Measurements from ENCODE around the gene WDR72.
"Not testable (repeated sequence)": the region's sequence is repeated elsewhere in the genome, so short reads cannot be mapped to it uniquely, and the experiment has no call there.

The WDR72 gene

DNA sequence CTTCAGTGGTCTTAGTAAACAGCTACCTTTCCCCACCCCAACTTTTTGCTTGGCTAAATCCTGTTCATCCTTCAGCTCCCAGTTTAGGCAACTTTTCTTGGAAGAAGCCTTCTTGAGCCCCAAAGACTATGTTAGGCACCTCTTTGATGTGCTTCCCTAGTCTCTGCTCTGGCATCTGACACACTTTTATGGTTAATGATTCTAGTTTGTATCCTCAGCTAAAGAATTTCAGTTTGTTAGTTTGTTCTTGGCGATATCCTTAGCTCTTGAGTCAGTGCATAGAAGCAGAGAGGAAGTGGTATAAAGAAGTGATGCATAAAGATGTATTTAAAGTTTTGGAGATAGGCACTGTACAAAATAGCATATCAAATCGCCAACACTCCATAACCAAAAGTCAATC is 168.4 kb downstream of the WDR72 start:
- no peak for DNase-seq (ENCODE audit: low read depth in 3 of 3, low spot score in 1 of 3)

GRCh38 chr15:53590380-53590779 is 169.1 kb downstream of the WDR72 start:
- DNase-seq (ENCODE audit: low read depth in 3 of 3, low spot score in 1 of 3), result no peak

GRCh38 chr15:53589520-53590057 is 169.9 kb downstream of the WDR72 start:
- DNase-seq (ENCODE audit: low read depth in 3 of 3, low spot score in 1 of 3), result no peak

DNA sequence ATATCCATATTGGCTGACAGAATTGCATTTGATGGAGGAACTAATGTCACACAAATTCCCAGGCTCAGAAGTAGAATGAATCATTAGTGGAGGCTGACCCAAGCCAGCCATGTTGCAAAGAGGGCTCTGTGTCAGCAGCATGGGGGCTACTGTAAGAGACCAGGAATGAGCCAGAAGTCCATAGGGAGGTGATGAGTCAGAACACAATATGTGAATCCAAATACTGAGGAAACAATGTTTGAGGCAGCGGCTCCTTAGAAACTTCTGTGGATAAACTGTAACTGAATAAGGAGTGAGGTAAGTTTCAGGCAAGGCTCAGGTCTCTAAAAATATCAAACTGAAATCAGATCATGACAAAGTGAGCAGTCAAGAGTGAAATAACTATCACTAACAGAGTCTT is 170.7 kb downstream of the WDR72 start:
- DNase-seq (ENCODE audit: low read depth in 3 of 3, low spot score in 1 of 3), result no peak

- DNase-seq (ENCODE audit: low read depth in 3 of 3, low spot score in 1 of 3), result no peak
Measured at GRCh38 chr15:53586799-53587198, 172.7 kb downstream of the WDR72 start.

- DNase-seq (ENCODE audit: low read depth in 3 of 3, low spot score in 1 of 3), result no peak
Measured at GRCh38 chr15:53581513-53581912, 177.9 kb downstream of the WDR72 start.

DNA sequence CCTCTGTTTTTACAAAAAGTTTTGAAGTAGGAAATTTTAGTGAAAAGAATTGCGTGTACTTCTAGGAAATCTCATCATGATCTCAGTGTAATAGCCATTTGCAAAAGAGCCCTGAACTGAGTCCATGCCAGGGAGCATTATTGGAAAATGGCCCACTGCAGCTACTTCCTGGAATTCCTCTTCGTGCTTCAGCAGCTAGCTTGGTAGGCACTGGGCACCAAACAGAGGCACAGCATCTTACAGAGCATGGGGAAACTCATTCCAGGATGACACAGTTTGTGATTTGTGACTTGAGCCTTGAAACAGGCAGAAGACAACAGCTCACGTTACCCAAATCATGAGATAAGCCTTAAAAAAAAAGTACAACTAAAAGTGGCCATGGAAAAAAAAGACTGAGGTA is 179.1 kb downstream of the WDR72 start:
- DNase-seq (ENCODE audit: low read depth in 3 of 3, low spot score in 1 of 3), result no peak

GRCh38 chr15:53576841-53577240 is 182.6 kb downstream of the WDR72 start:
- no peak for DNase-seq (ENCODE audit: low read depth in 3 of 3, low spot score in 1 of 3)

DNA sequence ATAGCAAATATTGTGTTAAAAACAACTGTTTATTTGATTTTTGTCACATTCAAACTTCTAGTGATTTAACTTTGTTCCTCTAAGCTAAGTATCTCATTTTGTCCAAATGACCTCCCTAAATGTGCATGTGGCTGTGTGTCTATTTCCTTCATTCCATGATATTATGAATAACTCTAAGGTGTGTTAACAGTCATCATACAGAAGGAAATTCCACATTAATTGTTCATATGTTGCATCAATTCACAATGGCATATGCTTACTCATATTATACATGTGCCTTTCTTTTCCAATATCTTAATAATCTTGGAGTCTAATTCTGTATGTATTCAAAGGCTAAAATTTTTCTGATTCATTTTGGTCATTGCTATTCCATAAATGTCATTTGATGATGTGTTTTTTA is 186.4 kb downstream of the WDR72 start:
- no peak for DNase-seq (ENCODE audit: low read depth in 3 of 3, low spot score in 1 of 3)

DNA sequence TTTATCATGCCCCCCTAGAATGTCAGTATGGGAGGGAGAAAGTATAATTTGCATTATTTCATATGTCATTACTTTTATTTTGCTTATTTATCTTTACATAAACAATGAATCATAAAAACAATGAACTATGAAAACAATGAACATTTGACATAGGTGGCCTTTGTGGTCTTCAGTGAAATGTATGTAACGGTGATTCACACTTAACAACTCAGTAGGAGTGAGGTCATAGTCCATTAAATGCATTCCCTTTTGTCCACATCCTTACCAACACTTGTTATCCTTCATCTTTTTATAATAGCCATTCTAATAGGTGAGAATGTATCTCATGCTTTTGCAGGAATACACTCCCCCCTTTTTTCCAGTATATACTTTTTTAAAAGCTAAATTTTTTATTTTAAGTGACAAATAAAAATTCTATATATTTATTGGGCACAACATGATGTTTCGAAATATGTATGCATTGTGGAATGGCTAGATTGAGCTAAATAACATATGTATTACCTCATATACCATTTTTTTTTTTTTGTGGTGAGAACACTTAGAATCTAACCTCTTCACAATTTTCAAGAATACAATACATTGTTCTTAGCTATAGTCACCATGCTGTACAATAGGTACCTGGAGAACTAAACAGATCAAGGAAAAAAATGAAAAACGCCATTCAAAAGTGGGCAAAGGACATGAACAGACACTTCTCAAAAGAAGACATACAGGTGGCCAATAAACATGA is 189.5 kb downstream of the WDR72 start:
- no peak for DNase-seq (ENCODE audit: low read depth in 3 of 3, low spot score in 1 of 3)

DNA sequence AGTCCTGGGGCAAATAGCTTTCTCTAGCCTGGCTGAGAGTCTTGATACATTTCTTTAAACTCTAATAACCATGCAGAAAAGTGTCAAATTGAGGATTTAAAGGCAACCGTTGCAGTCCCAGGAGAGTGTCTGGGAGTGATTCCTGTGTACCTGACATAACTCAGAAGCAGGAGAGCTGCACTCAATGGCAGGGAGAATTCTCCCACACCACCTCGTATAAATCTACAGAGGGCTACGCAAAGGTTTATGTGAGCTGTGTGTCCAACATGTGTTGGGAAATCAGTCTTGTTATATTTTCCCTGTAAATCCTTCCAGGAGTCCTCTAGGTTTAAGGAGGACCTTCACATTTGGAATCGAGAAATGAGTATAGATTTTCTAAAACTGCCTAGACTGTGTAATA is 192.6 kb downstream of the WDR72 start:
- DNase-seq (ENCODE audit: low read depth in 3 of 3, low spot score in 1 of 3), result no peak

DNA sequence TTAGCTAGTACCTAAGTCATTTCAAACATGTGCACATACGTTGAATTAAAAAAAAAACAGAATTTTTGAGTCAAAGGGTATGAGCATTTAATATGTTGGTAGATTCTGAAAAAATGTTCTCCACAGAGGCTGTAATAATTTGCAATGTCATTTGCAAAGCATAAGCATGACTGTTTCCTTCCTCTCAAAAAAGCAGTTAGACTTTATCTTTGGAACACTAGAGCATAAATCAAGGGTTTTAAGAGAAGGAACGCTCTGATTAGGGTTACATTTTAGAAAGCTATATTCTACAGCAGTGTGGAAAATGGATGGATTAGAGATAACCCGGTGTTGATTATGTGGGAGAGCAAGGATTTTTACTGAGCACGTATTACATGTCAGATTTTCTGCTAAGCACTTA is 193.7 kb downstream of the WDR72 start:
- no peak for DNase-seq (ENCODE audit: low read depth in 3 of 3, low spot score in 1 of 3)

DNA sequence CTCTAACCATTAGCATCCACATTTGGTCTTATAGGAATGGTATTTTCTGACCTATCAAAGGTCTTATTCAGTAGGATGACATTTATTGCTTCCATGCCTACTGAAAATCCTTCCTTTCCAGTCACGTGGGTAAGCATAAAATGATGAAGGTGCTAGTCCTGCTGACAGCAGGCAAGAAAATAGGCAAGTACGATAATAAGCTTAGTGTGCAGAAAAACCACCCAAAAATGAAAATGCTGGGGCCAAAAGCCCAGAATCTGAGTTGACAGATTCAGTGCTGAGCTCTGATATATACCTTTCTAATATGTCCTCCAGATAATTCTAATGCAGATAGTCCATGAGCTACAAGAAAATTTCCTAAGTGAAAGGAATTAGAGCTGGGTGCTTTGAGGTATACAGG is 194.8 kb downstream of the WDR72 start:
- DNase-seq (ENCODE audit: low read depth in 3 of 3, low spot score in 1 of 3), result no peak

DNA sequence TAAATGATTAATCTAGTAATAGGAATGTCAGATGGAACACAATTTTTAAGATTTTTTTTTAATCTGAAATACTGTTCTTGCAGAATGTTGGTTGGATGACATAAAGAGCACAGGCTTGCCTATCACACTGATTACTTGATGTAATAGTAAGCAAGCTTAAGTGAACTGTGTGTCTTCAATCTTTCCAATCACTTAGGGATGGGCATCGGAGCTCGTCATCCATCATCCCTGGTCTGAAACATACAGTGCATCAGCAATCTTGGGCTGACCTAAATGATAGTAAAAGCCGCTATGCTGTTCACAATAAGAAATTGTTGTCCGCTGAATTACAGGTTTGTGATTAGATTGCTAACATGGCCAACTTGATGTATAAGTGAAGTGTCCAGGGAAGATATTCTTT is 195.8 kb downstream of the WDR72 start:
- no peak for DNase-seq (ENCODE audit: low read depth in 3 of 3, low spot score in 1 of 3)

- DNase-seq (ENCODE audit: low read depth in 3 of 3, low spot score in 1 of 3), result no peak
Measured at GRCh38 chr15:53559364-53560277, 199.8 kb downstream of the WDR72 start.

GRCh38 chr15:53558384-53558783 is 201.1 kb downstream of the WDR72 start:
- no peak for DNase-seq (ENCODE audit: low read depth in 3 of 3, low spot score in 1 of 3)

DNA sequence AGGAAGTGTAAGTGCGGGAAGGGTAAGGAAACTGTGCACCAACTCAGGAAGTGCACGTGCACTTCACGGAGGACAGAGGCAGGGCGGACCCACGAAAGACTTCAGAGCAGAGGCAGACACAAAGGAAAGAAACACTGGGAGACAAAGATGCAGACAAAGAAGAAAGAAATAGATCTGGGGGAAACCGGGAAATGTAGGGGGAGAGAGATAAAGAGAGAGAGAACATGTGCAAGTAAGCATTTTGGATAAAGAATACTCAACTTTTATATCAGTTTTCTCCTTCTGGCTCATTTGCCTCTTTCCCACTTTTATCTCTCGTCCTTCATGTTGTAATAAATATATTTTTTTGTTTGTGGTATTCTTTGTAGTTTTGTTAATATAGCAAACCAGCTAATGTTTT is 204.2 kb downstream of the WDR72 start:
- no peak for DNase-seq (ENCODE audit: low read depth in 3 of 3, low spot score in 1 of 3)

DNA sequence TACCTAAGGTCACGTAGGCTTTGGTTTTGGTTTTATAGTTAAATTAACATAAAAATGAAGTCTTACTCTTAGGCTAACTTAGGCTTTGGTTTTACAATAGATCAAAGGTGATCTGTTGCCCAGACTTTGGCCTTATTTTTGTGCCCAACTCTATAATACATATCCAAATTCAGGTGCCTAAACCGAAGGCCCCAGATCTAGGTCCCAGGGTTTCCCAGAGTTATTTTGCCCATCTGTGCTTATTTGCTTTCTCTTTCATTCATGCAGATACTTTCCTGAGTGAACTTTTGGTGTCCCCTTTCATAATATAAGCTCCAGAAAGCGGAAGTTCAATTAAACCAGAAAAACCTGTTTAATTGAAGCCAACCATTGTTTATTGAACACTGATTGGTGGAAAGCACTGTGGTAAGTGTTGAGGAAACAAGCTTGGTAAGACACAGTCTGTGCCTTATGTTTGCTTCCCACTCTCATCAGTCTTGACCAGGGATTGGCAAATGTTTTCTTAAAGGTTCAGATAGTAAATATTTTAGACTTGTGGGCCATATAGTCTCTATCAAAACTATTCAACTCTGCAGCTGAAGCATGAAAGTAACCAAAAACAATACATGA is 209.7 kb downstream of the WDR72 start:
- no peak for DNase-seq (ENCODE audit: low read depth in 3 of 3, low spot score in 1 of 3)

DNA sequence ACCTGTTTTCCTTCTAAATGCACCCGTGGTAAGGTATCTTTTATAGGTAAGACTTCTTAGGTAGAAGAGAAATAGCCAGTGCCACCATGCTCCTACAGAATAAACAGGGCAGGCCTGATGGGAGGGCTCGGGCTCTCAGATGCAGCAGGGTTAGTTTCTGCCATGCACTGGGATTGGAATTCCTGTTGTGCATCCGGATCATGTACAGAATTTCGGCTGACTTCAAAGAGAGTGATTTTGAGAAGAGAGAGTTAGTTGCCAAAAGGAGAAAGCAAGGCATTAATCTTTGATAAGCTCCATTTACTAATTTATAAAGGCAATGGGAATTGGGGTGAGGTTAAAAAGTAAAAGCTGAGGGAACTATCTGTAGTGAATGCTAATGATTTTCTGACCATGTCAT is 211.2 kb downstream of the WDR72 start:
- DNase-seq (ENCODE audit: low read depth in 3 of 3, low spot score in 1 of 3), result no peak

GRCh38 chr15:53540626-53541300 is 218.7 kb downstream of the WDR72 start:
- DNase-seq (ENCODE audit: low read depth in 3 of 3, low spot score in 1 of 3), result not testable (repeated sequence)

- DNase-seq (ENCODE audit: low read depth in 3 of 3, low spot score in 1 of 3), result no peak
Measured at GRCh38 chr15:53539878-53540277, 219.6 kb downstream of the WDR72 start.
